ENCODE measurements around the gene ZNF608. TPM values are rescaled to one million over a fixed set of nuclear protein-coding genes. Genes with fewer than 3 reads are reported as not detected.
A peak's percentile ranks its signal among the peaks of the same experiment; 100 is the strongest.

ZNF608 gene
- total RNA-seq, 1 experiment from 2014 or later, result 1.9 TPM

- intact Hi-C loops (cut with micrococcal nuclease; ENCODE audit: unreplicated experiment), result loop anchor here (5.0 to 10.0 kb wide), 2 partner anchors 79 to 432 kb away; no protein-coding TSS in a partner anchor
- CTCF ChIA-PET, result no interaction called here
- TF ChIP-seq CTCF (conservative IDR thresholded peaks at IDR 0.05; ENCODE audit: low read depth, low read length) (no peak), EZH2 (IDR thresholded peaks at IDR 0.05; ENCODE audit: borderline replicate concordance, low read depth, low read length, poor library complexity, severe bottlenecking) (no peak)
- POLR2A ChIA-PET (ENCODE audit: low non-redundant PET), result no interaction called here
- BruUV-seq (replicated peaks), result no TSS peak
- Histone ChIP-seq H3K36me3 (ENCODE audit: insufficient read depth, low read length, poor library complexity, severe bottlenecking) (no peaks in the 10 kb centered on the region), H3K27me3 (replicated peaks; ENCODE audit: insufficient read depth, low read depth, low read length, poor library complexity) (peaks cover 7% of the 10 kb centered on the region), H3K4me1 (ENCODE audit: insufficient read depth, low read length, poor library complexity, severe bottlenecking) (peaks cover 33% of the 10 kb centered on the region), H3K27ac (ENCODE audit: low read depth, low read length, poor library complexity, severe bottlenecking) (no peak overlapping the region), H3K9me3 (ENCODE audit: low read depth, low read length, poor library complexity, severe bottlenecking) (no peaks in the 10 kb centered on the region), H3K4me3 (ENCODE audit: low read depth, low read length, poor library complexity, severe bottlenecking) (no peak overlapping the region)
- DNase-seq (ENCODE audit: low spot score), result no peak
Measured at GRCh38 chr5:124736805-124737188, 9.6 kb downstream of the ZNF608 start.

- intact Hi-C loops (cut with micrococcal nuclease; ENCODE audit: unreplicated experiment), result loop anchor here (5.0 to 10.0 kb wide), 2 partner anchors 79 to 431 kb away; no protein-coding TSS in a partner anchor
- ChIA-PET CTCF (no interaction called here), POLR2A (ENCODE audit: low non-redundant PET) (interaction anchor here (0.6 kb wide), 1 partner anchor 573 kb away, joined by 3 read pairs; no protein-coding TSS in a partner anchor)
- no TSS peak for BruUV-seq (replicated peaks)
- no peaks in the 10 kb centered on the region for H3K9me3 ChIP-seq (ENCODE audit: low read depth, low read length, poor library complexity, severe bottlenecking)
- H3K27me3 ChIP-seq (replicated peaks; ENCODE audit: insufficient read depth, low read depth, low read length, poor library complexity), result peaks cover 7% of the 10 kb centered on the region
- no peak overlapping the region for H3K27ac ChIP-seq (ENCODE audit: low read depth, low read length, poor library complexity, severe bottlenecking)
- TF ChIP-seq EZH2 (IDR thresholded peaks at IDR 0.05; ENCODE audit: borderline replicate concordance, low read depth, low read length, poor library complexity, severe bottlenecking) (no peak), CTCF (conservative IDR thresholded peaks at IDR 0.05; ENCODE audit: low read depth, low read length) (no peak)
- DNase-seq (ENCODE audit: low spot score), result no peak
- no peak overlapping the region for H3K4me3 ChIP-seq (ENCODE audit: low read depth, low read length, poor library complexity, severe bottlenecking)
- no peaks in the 10 kb centered on the region for H3K36me3 ChIP-seq (ENCODE audit: insufficient read depth, low read length, poor library complexity, severe bottlenecking)
- H3K4me1 ChIP-seq (ENCODE audit: insufficient read depth, low read length, poor library complexity, severe bottlenecking), result peaks cover 33% of the 10 kb centered on the region
Measured at GRCh38 chr5:124736082-124736804, 10.2 kb downstream of the ZNF608 start.

GRCh38 chr5:124735169-124735858 is 11.1 kb downstream of the ZNF608 start:
- Histone ChIP-seq H3K27me3 (replicated peaks; ENCODE audit: insufficient read depth, low read depth, low read length, poor library complexity) (peaks cover 7% of the 10 kb centered on the region), H3K4me1 (ENCODE audit: insufficient read depth, low read length, poor library complexity, severe bottlenecking) (peaks cover 33% of the 10 kb centered on the region), H3K9me3 (ENCODE audit: low read depth, low read length, poor library complexity, severe bottlenecking) (no peaks in the 10 kb centered on the region), H3K36me3 (ENCODE audit: insufficient read depth, low read length, poor library complexity, severe bottlenecking) (no peaks in the 10 kb centered on the region), H3K4me3 (ENCODE audit: low read depth, low read length, poor library complexity, severe bottlenecking) (peak overlapping the region; percentile 23), H3K27ac (ENCODE audit: low read depth, low read length, poor library complexity, severe bottlenecking) (no peak overlapping the region)
- DNase-seq (ENCODE audit: low spot score), result peak; percentile 73
- intact Hi-C loops (cut with micrococcal nuclease; ENCODE audit: unreplicated experiment), result loop anchor here (5.0 to 10.0 kb wide), 2 partner anchors 78 to 431 kb away; no protein-coding TSS in a partner anchor
- no peak for TF ChIP-seq EZH2 (IDR thresholded peaks at IDR 0.05; ENCODE audit: borderline replicate concordance, low read depth, low read length, poor library complexity, severe bottlenecking)
- BruUV-seq (replicated peaks), result no TSS peak
- ChIA-PET CTCF (no interaction called here), POLR2A (ENCODE audit: low non-redundant PET) (no interaction called here)

Measured in A673 (cell line).